NCI-H510A (cell line): ENCODE data around the gene NAA10.

ENCODE experiments used
- DNase-seq: peaks from one replicate; lab custom pipeline; 2025; lab: John Stamatoyannopoulos, UW

NAA10 gene

DNA sequence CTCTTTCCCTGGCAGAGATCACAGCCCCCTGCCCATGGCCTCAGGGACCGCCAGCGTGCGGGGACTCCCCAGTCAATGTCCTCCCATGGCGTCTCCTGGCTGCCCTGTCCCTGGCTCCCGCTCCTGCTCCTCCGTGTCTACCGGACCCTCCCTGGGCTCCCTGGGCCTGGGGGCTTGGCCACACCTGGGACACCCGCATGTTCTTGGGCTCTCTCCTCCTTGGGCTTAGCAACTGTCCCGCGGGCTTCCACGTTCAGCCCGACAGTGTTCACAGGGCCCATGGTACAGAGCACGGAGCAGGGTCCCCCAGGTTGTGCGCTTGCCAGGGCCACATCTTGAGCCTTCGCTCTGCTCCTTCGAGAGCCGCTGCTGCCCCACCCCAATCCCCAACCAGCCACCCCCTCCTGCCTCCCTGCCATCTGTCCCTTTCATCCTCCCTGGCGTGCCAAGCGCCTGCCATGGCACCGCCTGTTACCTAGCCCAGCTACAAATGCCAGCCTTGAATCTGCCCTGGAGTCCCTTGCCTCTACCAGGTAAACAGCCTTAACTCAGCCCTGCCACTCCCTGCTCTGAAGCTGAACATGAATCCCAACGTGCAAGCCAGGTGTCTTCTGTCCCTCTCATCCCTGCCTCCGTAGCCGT lies 26.5 kb downstream of the NAA10 start:
- DNase-seq: no peak

DNA sequence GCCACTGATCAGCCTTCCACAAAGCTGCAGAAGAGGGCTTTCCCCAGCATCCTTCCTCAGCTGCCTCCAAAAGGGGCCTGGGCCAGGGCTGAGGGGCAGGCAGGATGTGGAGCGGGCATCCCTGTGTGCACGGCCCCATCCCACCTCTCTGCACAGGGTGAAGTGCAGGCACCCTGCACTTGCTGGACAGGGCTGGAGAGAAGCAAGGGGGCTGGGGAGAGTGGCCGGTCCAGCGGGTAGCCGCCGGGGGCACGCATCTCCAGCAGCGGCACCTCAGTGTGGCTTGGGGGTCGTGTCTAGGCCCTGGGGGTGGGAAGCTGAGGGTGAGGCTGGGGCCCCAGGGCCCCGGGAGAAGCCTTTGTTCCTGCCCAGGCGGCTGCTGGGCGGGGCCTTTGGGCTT lies 27.4 kb downstream of the NAA10 start:
- no peak for DNase-seq

- DNase-seq: no peak
Measured at GRCh38 chrX:153906126-153906917, 28.5 kb downstream of the NAA10 start.

- DNase-seq: no peak
Measured at GRCh38 chrX:153905481-153906095, 29.2 kb downstream of the NAA10 start.

DNA sequence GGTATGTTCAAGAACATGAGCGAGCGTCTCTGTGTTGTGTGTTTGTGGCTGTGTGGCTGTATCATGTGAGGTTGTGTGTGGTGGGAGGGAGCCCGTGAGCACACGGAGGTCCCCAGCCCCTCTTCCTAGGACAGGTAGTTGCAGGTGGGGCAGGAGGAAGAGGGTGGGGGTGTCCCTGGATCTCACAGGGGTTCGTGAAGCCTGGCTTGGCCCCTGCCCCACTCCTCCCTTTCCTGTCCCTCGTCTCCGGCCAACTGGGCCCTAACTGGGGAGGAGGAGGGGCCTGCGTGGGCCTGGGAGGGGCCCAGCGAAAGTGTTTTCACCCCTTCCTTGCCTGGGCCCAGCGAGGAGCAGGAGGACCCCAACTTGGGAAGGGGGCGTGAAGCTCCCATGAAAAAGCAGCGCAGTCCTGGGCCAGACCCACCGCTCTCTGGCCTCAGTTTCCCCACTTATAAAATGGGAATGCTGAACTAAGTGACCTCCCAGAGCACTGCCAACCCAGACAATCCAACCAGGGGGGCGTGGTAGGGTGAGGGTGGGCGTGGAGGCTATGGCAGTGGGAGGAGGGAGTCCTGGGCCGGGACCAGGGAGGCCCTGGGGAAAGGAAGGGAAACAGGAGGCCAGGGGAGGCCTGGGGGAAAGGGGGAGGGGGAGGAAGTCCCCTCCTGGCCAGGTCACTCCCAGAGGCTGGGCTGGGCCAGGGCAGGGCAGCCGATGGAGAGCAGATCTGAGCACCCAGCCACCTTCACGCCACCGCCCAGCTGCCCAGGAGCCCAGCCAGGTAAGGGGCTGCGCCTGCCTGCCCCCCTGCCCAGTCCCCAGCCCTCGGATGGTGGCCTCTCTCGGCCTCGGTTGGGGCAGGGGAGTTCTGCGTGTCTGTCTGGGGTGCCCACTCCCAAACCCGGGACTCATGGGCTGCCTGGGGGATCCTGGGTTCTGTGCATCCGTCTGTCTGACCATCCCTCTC lies 30.6 kb downstream of the NAA10 start, which contains the start of gene AVPR2:
Gene AVPR2, plus strand, starts transcription at position 683 of the 967 bp plus-strand sequence. CDS start 473 bp downstream, outside the sequence.
- DNase-seq: no peak

DNA sequence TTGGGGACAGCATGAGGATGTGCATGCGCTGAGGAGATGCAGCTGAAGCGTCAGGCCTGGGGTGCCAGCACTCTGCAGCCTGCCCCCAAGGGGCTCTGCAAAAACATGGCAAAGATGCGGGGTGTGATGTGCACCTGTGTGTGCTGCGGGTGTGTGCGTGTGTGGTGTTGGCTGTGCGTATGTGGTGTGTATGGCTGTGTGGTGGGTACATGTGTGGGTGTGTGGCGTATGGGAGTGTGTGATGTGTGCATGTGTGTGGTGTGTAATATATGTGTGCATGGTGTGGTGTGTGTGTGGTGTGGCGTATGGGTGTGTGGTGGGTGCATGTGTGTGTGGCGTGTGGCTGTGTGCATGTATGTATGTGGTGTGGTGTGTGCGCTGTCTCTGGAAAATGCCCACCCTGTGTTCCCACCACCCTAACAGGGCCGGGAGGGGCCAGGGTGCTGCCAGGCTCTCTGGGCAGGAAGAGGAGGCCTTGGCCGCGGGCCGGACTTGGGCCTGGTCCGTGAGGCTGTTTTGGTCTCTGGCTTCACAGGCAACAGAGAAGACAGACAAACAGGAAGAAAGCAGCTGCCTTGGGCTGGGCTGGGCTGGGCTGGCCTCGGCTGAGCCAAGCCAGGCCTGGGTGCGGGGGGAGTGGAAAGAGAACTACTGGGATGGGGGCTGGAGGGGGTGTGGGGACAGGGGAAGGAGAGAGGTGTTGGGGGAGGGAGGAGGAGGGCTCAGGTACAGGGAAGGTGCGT lies 31.4 kb downstream of the NAA10 start:
- DNase-seq: no peak

DNA sequence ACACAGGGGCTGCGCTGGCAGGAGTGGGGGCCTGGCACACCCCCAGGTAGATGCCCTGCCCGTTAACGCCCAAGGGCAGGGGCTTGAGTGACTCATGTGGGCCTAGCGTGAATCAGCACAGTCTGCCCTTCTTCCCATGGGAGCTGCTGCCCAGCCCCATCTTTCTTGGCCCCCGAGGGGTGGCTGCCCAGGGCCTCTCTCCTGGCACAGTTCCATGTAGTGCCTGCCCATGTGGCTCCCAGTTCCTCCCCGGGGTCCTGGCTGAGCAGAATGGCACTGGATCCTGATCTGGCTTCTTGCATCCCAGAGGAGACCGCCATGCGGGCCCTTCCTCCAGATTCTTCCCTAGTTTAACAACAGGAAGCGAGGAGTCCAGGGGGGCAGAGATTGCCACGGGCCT lies 32.5 kb downstream of the NAA10 start:
- no peak for DNase-seq

DNA sequence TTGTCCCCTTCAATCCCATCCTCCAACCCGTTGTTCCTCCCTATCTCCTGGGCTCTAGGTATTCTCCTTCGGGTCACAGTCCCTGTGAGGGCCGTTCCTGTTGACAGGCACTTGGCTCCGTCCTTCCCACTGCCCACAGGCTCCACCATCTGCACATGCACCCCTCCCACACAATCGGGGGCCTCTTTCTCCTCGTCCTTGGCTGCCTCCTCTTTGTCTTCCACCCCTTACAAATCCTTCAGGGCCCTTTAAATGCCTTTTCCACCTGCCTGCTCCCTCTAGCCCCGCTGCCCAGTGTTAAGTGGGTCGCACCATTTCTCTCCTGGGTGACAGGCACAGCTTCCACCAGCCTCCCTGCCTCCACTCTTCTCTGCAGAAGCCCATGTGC lies 33.1 kb downstream of the NAA10 start:
- DNase-seq: no peak

DNA sequence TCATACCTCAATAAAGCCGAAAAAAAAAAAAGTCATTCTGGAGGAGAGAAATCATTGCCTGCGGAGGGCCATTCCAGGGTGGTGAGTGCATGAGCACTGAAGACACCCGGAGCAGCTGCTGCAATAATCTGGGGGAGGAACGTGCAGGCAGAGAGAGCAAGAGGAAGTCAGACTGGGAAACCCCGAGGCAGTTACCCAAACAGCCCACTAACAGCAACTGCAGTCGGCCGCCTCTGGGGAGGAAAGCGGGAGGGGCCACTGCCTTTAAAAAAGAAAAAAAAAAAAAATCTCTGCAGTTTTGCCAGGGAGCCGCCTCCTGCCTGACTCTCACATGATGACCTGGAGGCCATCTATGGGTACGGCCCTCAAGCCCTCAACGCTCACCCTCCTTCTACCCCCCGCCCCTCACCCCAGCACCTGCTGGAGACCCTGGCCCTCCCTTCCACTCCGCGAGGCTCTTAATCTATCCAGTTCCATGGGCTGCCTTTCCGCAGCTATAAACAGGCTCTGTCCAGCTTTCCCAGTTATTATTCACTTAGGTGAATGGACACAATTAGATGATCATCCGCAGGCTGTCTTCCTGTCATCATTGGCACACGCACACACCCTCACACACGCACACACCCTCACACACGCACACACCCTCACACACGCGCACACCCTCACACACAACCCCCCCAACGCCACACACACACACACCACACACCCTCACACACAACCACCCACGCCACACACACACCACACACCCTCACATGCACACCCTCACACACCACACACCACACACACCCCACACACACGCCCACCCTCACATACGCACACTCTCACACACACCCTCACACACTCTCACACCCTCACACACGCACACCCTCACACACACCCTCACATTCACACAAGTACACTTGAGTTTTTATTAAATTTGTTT lies 33.7 kb downstream of the NAA10 start:
- DNase-seq: no peak

- DNase-seq: no peak
Measured at GRCh38 chrX:153897899-153898298, 36.9 kb downstream of the NAA10 start.

GRCh38 chrX:153889123-153889522 lies 45.7 kb downstream of the NAA10 start:
- no peak for DNase-seq

GRCh38 chrX:153888344-153888743 lies 46.5 kb downstream of the NAA10 start:
- DNase-seq: no peak

DNA sequence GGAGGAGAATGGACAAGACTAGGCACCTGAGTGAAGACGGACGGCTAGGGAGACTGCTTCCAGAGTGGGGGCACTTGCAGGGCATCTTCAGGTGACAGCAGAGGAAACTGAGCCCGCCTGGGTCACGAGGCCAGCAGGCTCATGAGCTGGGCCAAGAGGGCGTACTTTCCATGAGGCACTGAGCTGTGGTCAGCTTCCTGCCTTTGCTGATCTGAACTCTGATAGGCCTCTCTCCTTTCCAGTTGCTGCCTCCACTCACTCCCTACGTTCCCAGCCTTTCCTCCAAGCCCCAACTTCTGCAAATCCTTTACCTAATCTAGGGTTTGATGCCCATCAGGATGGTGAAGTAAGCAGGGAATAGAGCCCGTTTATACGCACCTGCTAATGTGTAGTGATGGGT lies 47.5 kb downstream of the NAA10 start:
- no peak for DNase-seq

- DNase-seq: no peak
Measured at GRCh38 chrX:153886915-153887314, 47.9 kb downstream of the NAA10 start.

DNA sequence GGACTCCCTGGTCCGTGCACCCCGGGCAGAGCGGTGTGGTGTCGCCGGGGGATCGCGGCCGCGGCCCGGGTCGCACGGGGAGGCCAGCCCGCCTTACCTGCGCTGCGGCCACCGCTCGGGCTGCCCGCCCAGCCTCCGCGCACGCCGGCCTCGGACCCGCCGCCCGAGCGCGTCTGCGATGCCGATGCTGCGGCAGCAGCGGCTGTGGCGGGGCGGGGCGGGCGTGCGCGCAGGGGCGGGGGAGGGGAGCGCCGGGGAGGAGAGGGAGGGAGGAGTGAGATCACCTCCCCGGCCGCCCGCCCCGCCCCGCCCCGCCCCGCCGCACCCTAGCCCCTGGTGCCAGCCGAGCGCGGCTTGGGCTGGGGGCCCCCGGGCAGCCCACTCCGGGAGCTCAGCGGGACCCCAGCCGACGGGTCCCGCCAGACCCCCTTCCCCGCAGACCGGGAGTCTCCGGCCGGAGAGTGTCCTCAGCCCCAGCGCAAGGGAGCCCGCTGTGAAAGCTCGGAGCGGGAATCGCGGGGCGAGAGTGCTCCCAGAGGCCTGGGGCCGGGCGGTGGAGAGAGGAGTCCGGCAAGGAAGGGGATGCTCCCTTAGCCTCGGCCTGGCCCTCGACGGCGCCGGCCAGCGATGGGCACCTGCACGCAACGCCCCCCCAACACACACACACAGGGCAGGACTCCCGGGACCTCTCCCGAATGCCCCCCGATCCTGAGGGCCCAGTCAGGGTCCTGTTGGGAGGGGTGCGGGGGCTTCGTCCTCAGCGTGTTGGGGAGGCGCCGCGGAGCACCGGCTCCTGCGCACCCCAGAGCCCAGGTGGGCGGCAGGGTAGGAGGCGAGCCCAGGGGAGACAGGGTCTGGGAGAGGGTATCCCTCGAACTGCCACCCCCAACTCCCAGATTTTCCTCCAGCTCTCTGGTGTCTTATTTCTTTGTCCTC lies 48.6 kb downstream of the NAA10 start, which contains the start of gene L1CAM:
Gene L1CAM, minus strand, starts transcription at position 206 of the 936 bp plus-strand sequence. CDS start 10,337 bp downstream, outside the sequence.
- no peak for DNase-seq

DNA sequence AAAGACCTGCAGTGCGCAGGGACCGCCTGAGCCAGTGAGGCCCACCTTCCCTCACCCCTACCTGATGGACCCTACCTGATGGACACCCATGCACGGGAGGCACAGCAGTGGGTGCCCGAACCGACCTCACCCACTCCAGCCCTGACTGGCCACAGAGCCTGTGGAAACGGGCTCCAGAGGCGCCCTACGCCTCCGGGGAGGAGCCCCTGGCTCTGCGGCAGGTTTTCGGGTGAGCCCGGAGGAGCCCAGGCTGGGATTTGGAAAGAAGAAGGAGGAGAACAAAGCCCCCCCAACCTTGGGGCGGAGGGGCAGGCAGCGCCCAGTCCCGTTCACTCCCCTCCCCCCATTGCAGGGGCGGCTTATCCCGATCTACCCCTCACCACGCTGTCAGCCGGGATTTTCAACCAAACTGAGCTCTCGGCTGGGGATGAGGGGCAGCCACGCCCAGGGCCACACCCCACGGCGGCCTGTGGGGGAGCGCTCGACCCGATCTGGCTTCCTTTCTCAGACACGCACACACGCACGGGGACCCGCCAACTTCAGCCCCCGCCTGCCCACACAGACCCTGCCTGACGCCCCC lies 49.5 kb downstream of the NAA10 start:
- no peak for DNase-seq

GRCh38 chrX:153884590-153884989 lies 50.2 kb downstream of the NAA10 start:
- no peak for DNase-seq

- DNase-seq: no peak
Measured at GRCh38 chrX:153884136-153884535, 50.7 kb downstream of the NAA10 start.
